Neural progenitor cell (in vitro differentiated cells): ENCODE results near the gene MORN1.

ENCODE experiments used
- CTCF ChIP-seq: fragments of 200-600 bp; sonication (generic); IDR thresholded peaks from 2 replicates; pipeline ENCODE4 v1.5.1; 2017; ENCODE audit warnings: antibody characterized with exemption, mild to moderate bottlenecking
- EZH2 ChIP-seq: fragments of 200-600 bp; sonication (generic); IDR thresholded peaks from 2 replicates; pipeline ENCODE4 v1.6.1; 2017; ENCODE audit warnings: antibody characterized with exemption, mild to moderate bottlenecking, moderate library complexity
- EZH2phosphoT487 ChIP-seq: fragments of 200-600 bp; sonication (generic); IDR thresholded peaks from 2 replicates; pipeline ENCODE4 v1.6.1; 2017; ENCODE audit warnings: antibody characterized with exemption

GRCh38 chr1:2316451-2316961 lies 74.8 kb downstream of the MORN1 start:
- TF ChIP-seq CTCF (no peak), EZH2phosphoT487 (no peak), EZH2 (no peak)
